ENCODE measurements around the gene PCDHGC3.

The PCDHGC3 gene

GRCh38 chr5:141508440-141508797 lies 32.7 kb downstream of the PCDHGC3 start:
- no peak for DNase-seq (ENCODE audit: low spot score)

- peak; percentile 63 for DNase-seq (ENCODE audit: low spot score)
These were observed 33.2 kb downstream of the PCDHGC3 start for GRCh38 chr5:141508798-141509611.

- DNase-seq (ENCODE audit: low spot score) = no peak
These were observed 34.4 kb downstream of the PCDHGC3 start for GRCh38 chr5:141510160-141510559.

- DNase-seq (ENCODE audit: low spot score) = no peak
These were observed 35.3 kb downstream of the PCDHGC3 start for GRCh38 chr5:141510850-141511601.

GRCh38 chr5:141511771-141512325 lies 36.1 kb downstream of the PCDHGC3 start:
- no peak for DNase-seq (ENCODE audit: low spot score)

GRCh38 chr5:141512390-141512910 lies 36.7 kb downstream of the PCDHGC3 start:
- DNase-seq (ENCODE audit: low spot score) = no peak

GRCh38 chr5:141512911-141513626 lies 37.3 kb downstream of the PCDHGC3 start:
- DNase-seq (ENCODE audit: low spot score) = peak; percentile 48

GRCh38 chr5:141513627-141514329 lies 38.0 kb downstream of the PCDHGC3 start:
- DNase-seq (ENCODE audit: low spot score) = peak; percentile 73

- no peak for DNase-seq (ENCODE audit: low spot score)
These were observed 38.8 kb downstream of the PCDHGC3 start for GRCh38 chr5:141514330-141515133.

GRCh38 chr5:141515141-141515540 lies 39.4 kb downstream of the PCDHGC3 start:
- no peak for DNase-seq (ENCODE audit: low spot score)

GRCh38 chr5:141515946-141516671 lies 40.3 kb downstream of the PCDHGC3 start:
- no peak for DNase-seq (ENCODE audit: low spot score)

- no peak for DNase-seq (ENCODE audit: low spot score)
These were observed 40.9 kb downstream of the PCDHGC3 start for GRCh38 chr5:141516672-141517025.

GRCh38 chr5:141517312-141517711 lies 41.5 kb downstream of the PCDHGC3 start:
- DNase-seq (ENCODE audit: low spot score) = no peak

- DNase-seq (ENCODE audit: low spot score) = no peak
These were observed 42.3 kb downstream of the PCDHGC3 start for GRCh38 chr5:141517880-141518617.

GRCh38 chr5:141518618-141519015 lies 42.9 kb downstream of the PCDHGC3 start:
- DNase-seq (ENCODE audit: low spot score) = no peak

- DNase-seq (ENCODE audit: low spot score) = no peak
These were observed 44.1 kb downstream of the PCDHGC3 start for GRCh38 chr5:141519605-141520565.

- peak; percentile 95 for DNase-seq (ENCODE audit: low spot score)
These were observed 45.5 kb downstream of the PCDHGC3 start for GRCh38 chr5:141521244-141521781.

GRCh38 chr5:141522301-141522700 lies 46.5 kb downstream of the PCDHGC3 start:
- no peak for DNase-seq (ENCODE audit: low spot score)
